GM23338 (cell line): ENCODE data around the gene JARID2. TPM values are rescaled to one million over a fixed set of nuclear protein-coding genes. Genes with fewer than 3 reads are reported as not detected.
A peak's percentile ranks its signal among the peaks of the same experiment; 100 is the strongest.

Experiments
- ATAC-seq: fragments of 200-7000 bp; cut with Tn5 transposase; 3 replicates; pipeline ENCODE4 v1.9.1; 2020
- DNase-seq: peaks from one replicate; pipeline ENCODE4 v3.0.0-alpha.2; 2015; ENCODE audit warnings: low spot score
- H2AFZ ChIP-seq: fragments of 200-600 bp; sonication (generic); 2 replicates; pipeline ENCODE4 v1.8.0; 2016; ENCODE audit warnings: antibody characterized with exemption, mild to moderate bottlenecking, moderate library complexity
- H3F3A ChIP-seq: fragments of 200-600 bp; sonication (generic); replicated peaks from 2 replicates; pipeline ENCODE4 v1.8.0; 2017; ENCODE audit warnings: antibody characterized with exemption, mixed run types, low read depth
- H3K27ac ChIP-seq: fragments of 200-600 bp; sonication (generic); 2 replicates; pipeline ENCODE4 v1.6.1; 2016; ENCODE audit warnings: low read depth
- H3K27me3 ChIP-seq: fragments of 200-600 bp; sonication (generic); 2 replicates; pipeline ENCODE4 v1.8.0; 2016; ENCODE audit warnings: mild to moderate bottlenecking, mixed run types, moderate library complexity; ENCODE audit not compliant: insufficient read depth
- H3K36me3 ChIP-seq: fragments of 200-600 bp; sonication (generic); 2 replicates; pipeline ENCODE4 v1.8.0; 2016; ENCODE audit warnings: mild to moderate bottlenecking; ENCODE audit not compliant: insufficient read depth
- H3K4me1 ChIP-seq: fragments of 200-600 bp; sonication (generic); 2 replicates; pipeline ENCODE4 v1.8.0; 2016; ENCODE audit warnings: mild to moderate bottlenecking, moderate library complexity; ENCODE audit not compliant: insufficient read depth
- H3K4me2 ChIP-seq: fragments of 200-600 bp; sonication (generic); 2 replicates; pipeline ENCODE4 v1.7.1; 2017; ENCODE audit warnings: mixed run types
- H3K4me3 ChIP-seq: fragments of 200-600 bp; sonication (generic); 2 replicates; pipeline ENCODE4 v1.6.1; 2016; ENCODE audit warnings: mixed run types
- H3K79me2 ChIP-seq: fragments of 200-600 bp; sonication (generic); replicated peaks from 2 replicates; pipeline ENCODE4 v1.8.0; 2017; ENCODE audit warnings: mild to moderate bottlenecking; ENCODE audit not compliant: insufficient read depth
- H3K9me2 ChIP-seq: fragments of 200-600 bp; sonication (generic); 2 replicates; pipeline ENCODE4 v1.8.0; 2017; ENCODE audit not compliant: insufficient read depth
- H4K20me1 ChIP-seq: fragments of 200-600 bp; sonication (generic); replicated peaks from 2 replicates; pipeline ENCODE4 v1.8.0; 2017; ENCODE audit warnings: mild to moderate bottlenecking; ENCODE audit not compliant: insufficient read depth
- H3K27ac Mint-ChIP-seq: 2 replicates; pipeline ENCODE4 v1.8.0; 2020; ENCODE audit warnings: inconsistent platforms, mild to moderate bottlenecking, moderate library complexity, mixed read lengths
- H3K27me3 Mint-ChIP-seq: 3 replicates; pipeline ENCODE4 v1.8.0; 2022; ENCODE audit warnings: low read depth, mild to moderate bottlenecking, moderate library complexity, mixed read lengths, inconsistent platforms; ENCODE audit not compliant: insufficient read depth, poor library complexity
- H3K36me3 Mint-ChIP-seq: 3 replicates; pipeline ENCODE4 v1.8.0; 2021; ENCODE audit warnings: low read depth, mild to moderate bottlenecking, inconsistent platforms, moderate library complexity, mixed read lengths
- H3K4me1 Mint-ChIP-seq: 3 replicates; pipeline ENCODE4 v1.8.0; 2020; ENCODE audit warnings: mild to moderate bottlenecking, inconsistent platforms, mixed read lengths
- H3K4me3 Mint-ChIP-seq: 3 replicates; pipeline ENCODE4 v1.8.0; 2021; ENCODE audit warnings: moderate library complexity, mild to moderate bottlenecking, inconsistent platforms, mixed read lengths
- H3K9me3 Mint-ChIP-seq: 3 replicates; pipeline ENCODE4 v1.8.0; 2020; ENCODE audit warnings: moderate library complexity, mild to moderate bottlenecking, inconsistent platforms, mixed read lengths
- CREB1 ChIP-seq: fragments of 250-450 bp; sonication (Bioruptor Pico); IDR thresholded peaks from 2 replicates; pipeline ENCODE4 v1.5.0; 2020; ENCODE audit warnings: low read depth, mild to moderate bottlenecking, moderate library complexity
- CTCF ChIP-seq, 2 experiments: fragments of 200-600 bp in 1 of 2; sonication (generic) in 1 of 2; conservative IDR thresholded peaks; 2 replicates each; pipeline versions ENCODE4 v1.5.1 to v1.6.1; 2016 to 2017; ENCODE audit warnings: antibody characterized with exemption in 2 of 2, low read depth in 2 of 2, mild to moderate bottlenecking in 2 of 2, moderate library complexity in 1 of 2
- ETS1 ChIP-seq: IDR thresholded peaks from 2 replicates; pipeline ENCODE4 v1.6.1; 2016; ENCODE audit warnings: antibody characterized with exemption
- EZH2 ChIP-seq: fragments of 200-600 bp; sonication (generic); IDR thresholded peaks from one replicate; pipeline ENCODE4 v1.8.0; 2017; ENCODE audit warnings: antibody characterized with exemption, mild to moderate bottlenecking, low read depth; ENCODE audit not compliant: unreplicated experiment
- EZH2phosphoT487 ChIP-seq: fragments of 200-600 bp; sonication (generic); IDR thresholded peaks from one replicate; pipeline ENCODE4 v1.8.1; 2018; ENCODE audit warnings: antibody characterized with exemption; ENCODE audit not compliant: unreplicated experiment
- JUNB ChIP-seq: IDR thresholded peaks from one replicate; pipeline ENCODE4 v1.6.1; 2016; ENCODE audit warnings: antibody characterized with exemption; ENCODE audit not compliant: unreplicated experiment
- NANOG ChIP-seq: IDR thresholded peaks from 2 replicates; pipeline ENCODE4 v1.6.1; 2016; ENCODE audit warnings: antibody characterized with exemption, borderline replicate concordance
- POLR2AphosphoS5 ChIP-seq: IDR thresholded peaks from 2 replicates; pipeline ENCODE4 v1.6.1; 2016; ENCODE audit warnings: antibody characterized with exemption, low read depth
- REST ChIP-seq: IDR thresholded peaks from one replicate; pipeline ENCODE4 v1.6.1; 2018; ENCODE audit warnings: antibody characterized with exemption; ENCODE audit not compliant: unreplicated experiment
- STAT1 ChIP-seq: IDR thresholded peaks from one replicate; pipeline ENCODE4 v1.6.1; 2016; ENCODE audit warnings: antibody characterized with exemption; ENCODE audit not compliant: unreplicated experiment
- ZNF114 ChIP-seq: fragments of 250-450 bp; sonication (Bioruptor Pico); IDR thresholded peaks from 2 replicates; pipeline ENCODE4 v1.5.0; 2020; ENCODE audit warnings: mild to moderate bottlenecking, moderate library complexity
- ZNF331 ChIP-seq: fragments of 250-450 bp; sonication (Bioruptor Pico); IDR thresholded peaks from 2 replicates; pipeline ENCODE4 v1.5.0; 2020; ENCODE audit warnings: low read depth, mild to moderate bottlenecking, moderate library complexity
- ZNF462 ChIP-seq: fragments of 250-450 bp; sonication (Bioruptor Pico); IDR thresholded peaks from 2 replicates; pipeline ENCODE4 v1.5.0; 2020; ENCODE audit warnings: mild to moderate bottlenecking, moderate library complexity
- polyA plus RNA-seq: library from polyadenylated mRNA; unstranded; fragments of >200 nt; fragmentation: Nextera tagmentation; extraction: Ambion mirVana; gene quantifications from 2 replicates; pipeline ENCODE4 v1.2.1, GENCODE V29; 2016
- total RNA-seq: library from RNA; depleted of rRNA; stranded (reverse); fragments of >200 nt; shearing (Covaris generic); gene quantifications from 2 replicates; pipeline ENCODE4 v1.2.3, GENCODE V29; 2014

JARID2 gene
- total and polyA plus RNA-seq, 2 experiments from 2014 or later: 92.8 to 196 TPM

DNA sequence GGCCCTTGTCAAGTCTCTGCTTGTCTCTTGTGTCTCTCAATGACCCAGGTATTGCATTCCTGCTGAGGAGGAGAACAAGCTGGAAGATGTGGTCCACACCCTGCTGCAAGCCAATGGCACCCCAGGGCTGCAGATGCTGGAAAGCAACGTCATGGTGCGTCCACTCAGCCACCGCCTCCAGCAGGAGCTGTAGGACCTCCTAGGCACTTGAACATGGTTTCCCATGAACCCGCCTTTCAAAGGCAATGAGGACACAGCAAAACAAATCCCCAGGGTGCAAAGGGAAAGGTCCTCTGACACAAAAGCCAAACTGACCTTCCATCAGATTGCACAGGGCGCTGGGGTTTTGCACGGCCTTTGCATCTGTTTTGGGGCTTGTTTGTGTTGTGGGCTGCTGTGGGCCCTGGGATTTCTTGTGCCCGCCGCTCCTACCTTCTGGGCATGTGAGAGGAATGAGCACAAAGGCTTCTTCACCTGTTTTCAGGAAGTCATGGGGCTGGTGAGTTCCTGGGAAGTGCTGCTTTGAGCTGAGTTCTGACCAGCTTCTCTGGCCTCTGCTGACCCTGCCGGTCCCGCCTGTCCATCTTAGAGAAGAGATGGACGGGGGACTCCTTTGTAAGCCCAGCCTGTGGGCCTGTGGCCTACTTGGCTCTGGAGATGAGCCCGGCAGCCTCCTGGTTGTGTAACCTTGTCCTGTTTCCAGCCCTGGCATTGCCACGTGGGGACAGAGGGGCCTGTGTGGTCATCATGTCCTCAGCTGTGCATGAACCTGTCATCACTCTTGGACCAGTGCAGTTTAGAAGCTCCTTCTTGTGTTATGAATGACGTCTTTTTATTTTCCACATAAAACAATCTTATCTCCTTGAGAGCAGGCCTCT lies 265.6 kb downstream of the JARID2 start:
- Histone ChIP-seq H3K4me2 (no peak overlapping the region), H3K27ac (peak overlapping the region; percentile 63; the same call in 1 of the 2 replicates), H3K4me3 (no peak overlapping the region), H3K9me2 (no peaks in the 10 kb centered on the region), H2AFZ (no peak overlapping the region), H3K36me3 (peaks cover 65% of the 10 kb centered on the region), H3K79me2 (peaks cover 78% of the 10 kb centered on the region), H3F3A (peaks cover 59% of the 10 kb centered on the region), H3K4me1 (peaks cover 14% of the 10 kb centered on the region), H3K27me3 (no peaks in the 10 kb centered on the region), H4K20me1 (peaks cover 75% of the 10 kb centered on the region)
- Mint-ChIP-seq H3K4me3 (no peak overlapping the region), H3K4me1 (peaks cover 40% of the 10 kb centered on the region), H3K27me3 (peaks cover 71% of the 10 kb centered on the region), H3K36me3 (peaks cover 98% of the 10 kb centered on the region), H3K27ac (peak overlapping the region; percentile 45; the same call in 1 of the 2 replicates), H3K9me3 (peaks cover 6% of the 10 kb centered on the region; the same call in 2 of the 3 replicates)
- DNase-seq (no peak), ATAC-seq (no peak)
- no peak for TF ChIP-seq EZH2
- no peak for TF ChIP-seq EZH2phosphoT487
- TF ChIP-seq POLR2AphosphoS5: no peak; the same call in 1 of the 2 replicates
- TF ChIP-seq REST: no peak
- TF ChIP-seq CTCF (conservative IDR thresholded peaks at IDR 0.05; ENCODE audit: low read depth in 2 of 2): no peak
- no peak for TF ChIP-seq STAT1
- no peak for TF ChIP-seq ZNF462 (CRISPR knock-in tag)
- no peak for TF ChIP-seq ZNF331 (CRISPR knock-in tag)
- TF ChIP-seq ETS1: no peak
- TF ChIP-seq CREB1 (CRISPR knock-in tag): no peak
- no peak for TF ChIP-seq ZNF114 (CRISPR knock-in tag)
- no peak for TF ChIP-seq NANOG
- TF ChIP-seq JUNB: no peak
